HG03196 (cell line): Measurements from ENCODE around the gene CKAP5.

ENCODE experiments used
- ATAC-seq: cut with Tn5 transposase; IDR thresholded peaks from one replicate; pipeline ENCODE4 v1.9.1; 2021; ENCODE audit not compliant: unreplicated experiment

CKAP5 gene

GRCh38 chr11:46705070-46705688 is 140.9 kb downstream of the CKAP5 start:
- no peak for ATAC-seq

- ATAC-seq, result no peak
Measured at GRCh38 chr11:46701078-46701654, 144.9 kb downstream of the CKAP5 start.

- peak; percentile 85 for ATAC-seq
Measured at GRCh38 chr11:46700241-46701077, 145.6 kb downstream of the CKAP5 start, which contains the start of the genes ARHGAP1 and ZNF408. TSS of gene ARHGAP1 (minus strand) at chr11:46700619. CDS start at chr11:46696107, 4,512 bp downstream. TSS of gene ZNF408 (plus strand) at chr11:46701031. CDS start at chr11:46701048, 17 bp downstream.

- no peak for ATAC-seq
Measured at GRCh38 chr11:46698597-46698996, 147.5 kb downstream of the CKAP5 start.

GRCh38 chr11:46697723-46698122 is 148.4 kb downstream of the CKAP5 start:
- ATAC-seq, result no peak

GRCh38 chr11:46697303-46697702 is 148.8 kb downstream of the CKAP5 start:
- ATAC-seq, result no peak

- no peak for ATAC-seq
Measured at GRCh38 chr11:46696212-46696558, 149.9 kb downstream of the CKAP5 start.

GRCh38 chr11:46695345-46696211 is 150.5 kb downstream of the CKAP5 start:
- ATAC-seq, result no peak

GRCh38 chr11:46694607-46695006 is 151.5 kb downstream of the CKAP5 start:
- ATAC-seq, result no peak

GRCh38 chr11:46694072-46694471 is 152.0 kb downstream of the CKAP5 start:
- no peak for ATAC-seq

- no peak for ATAC-seq
Measured at GRCh38 chr11:46693597-46694012, 152.5 kb downstream of the CKAP5 start.
